ENCODE results near the gene SMTN.
A peak's percentile ranks its signal among the peaks of the same experiment; 100 is the strongest.
"Not testable (repeated sequence)": the region's sequence is repeated elsewhere in the genome, so short reads cannot be mapped to it uniquely, and the experiment has no call there.

The SMTN gene

DNA sequence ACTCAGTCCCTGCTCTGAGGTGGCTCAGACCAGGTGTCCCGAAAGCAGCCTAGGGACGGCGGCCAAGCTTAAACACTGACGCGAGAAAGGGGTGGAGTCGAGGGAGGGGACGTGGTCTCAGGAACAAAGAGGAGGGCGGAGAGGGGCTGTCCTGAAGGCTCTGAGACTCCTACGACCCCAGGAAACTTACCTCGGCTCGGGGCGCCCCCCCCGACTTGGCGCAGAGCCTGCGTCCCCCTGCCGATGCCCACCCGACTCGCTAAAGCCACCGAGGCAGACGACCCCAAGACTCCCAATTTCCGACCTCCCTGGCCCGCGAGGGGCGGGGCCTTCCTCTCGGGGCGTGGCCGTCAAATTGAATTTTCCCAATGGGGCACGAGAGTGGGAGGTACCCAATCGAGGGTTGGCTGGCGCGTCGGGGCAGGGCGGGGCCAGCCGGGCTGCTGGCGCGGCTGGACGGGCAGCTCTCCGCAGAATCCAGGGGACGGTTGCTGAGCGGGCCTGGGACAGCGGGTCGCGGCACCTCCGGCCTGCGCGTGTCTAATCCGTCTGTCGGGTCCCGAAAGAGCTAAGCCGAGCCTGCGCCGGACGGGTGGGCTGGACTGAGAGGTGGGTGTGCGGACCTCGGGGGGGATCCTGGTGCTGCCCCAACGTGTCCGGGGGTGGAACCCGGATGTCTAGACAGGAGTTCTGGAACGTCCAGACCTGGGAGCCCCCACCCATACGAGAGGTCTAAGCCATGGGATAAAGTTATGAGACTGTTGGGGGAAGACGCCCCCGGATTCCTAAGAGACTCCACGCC, at the start of gene SMTN:
SMTN (plus strand) TSS at position 471 of the 802 bp plus-strand sequence. CDS start 1,941 bp downstream, outside the sequence.
- DNase-seq: peak; percentile 72 to 93

DNA sequence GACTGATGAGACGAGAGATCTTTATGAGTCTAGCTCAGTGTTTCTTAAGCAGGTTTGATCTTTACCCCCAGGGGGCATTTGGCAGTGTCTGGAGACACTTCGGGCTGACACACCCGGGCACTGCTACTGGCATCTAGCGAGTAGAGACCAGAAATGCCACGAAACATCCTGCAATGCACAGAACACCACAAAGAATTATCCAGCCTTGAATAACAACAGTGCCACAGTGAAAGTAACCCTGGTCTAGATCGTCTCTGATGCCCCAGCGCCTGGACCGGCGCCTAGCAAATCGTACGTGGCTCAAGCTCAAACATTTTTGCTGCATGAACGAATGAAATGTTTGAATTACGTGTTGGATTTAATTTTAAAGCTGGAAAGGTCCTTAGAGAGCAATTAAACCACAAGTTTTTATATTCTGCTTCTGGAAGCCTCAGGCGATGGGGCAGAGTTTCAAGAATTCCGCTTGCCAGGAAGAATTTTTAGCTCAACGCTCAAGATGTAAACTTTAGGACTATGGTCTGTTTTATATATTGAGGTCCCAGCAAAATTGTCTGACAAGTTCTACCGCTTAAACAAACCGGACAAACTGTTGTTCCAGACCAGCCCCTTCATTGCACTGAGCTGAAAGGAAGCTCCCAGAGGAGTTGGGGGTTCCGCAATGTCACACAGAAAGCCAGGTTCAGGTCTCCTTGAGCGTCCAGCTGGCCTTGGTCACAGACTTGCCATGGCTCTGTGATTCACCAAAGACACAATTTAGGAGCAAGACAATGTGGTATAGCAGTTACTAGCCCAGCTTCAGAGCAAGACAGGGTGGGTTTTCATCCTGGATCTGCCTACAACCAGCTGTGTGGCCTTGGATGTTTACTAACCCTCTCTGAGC, 44.2 kb upstream of the SMTN start:
- no peak for DNase-seq

DNA sequence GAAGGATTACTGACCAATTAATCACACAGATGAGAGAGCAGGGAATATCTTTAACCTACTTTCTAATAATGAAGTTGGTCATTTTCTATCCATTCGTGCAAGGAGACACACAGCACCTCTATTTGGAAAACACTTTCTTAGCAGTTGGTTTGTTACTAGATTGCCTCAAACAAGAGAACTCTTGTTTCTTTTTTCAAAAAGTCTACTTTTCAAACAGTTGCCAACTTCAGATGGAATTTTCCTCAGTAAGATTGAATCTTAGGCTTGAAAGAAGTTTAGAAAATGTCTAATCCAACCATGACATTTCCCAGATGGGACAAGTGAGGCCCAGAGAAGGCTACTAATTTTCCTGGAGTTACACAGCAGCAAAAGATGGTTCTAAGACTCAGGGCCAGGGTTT, 42.4 kb upstream of the SMTN start:
- DNase-seq: no peak

DNA sequence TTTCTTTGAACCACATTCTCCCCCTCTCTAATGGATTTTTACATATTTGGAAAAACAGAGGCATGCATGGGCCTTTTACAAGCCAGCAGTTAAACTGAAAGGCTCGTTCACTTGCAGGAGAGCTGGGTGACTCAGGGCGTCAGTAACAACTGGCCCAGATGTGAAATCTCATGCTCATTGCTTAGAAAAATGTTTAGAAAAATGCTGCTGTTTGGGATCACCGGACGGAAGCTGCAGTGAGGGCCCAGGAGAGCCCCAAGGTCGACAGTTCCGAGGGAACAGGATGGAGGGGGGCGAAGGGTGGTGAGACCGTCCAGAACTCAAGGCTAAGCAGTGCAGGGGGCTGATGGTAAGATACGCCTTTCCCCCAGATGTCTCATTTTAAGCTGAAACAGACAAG, 41.7 kb upstream of the SMTN start:
- no peak for DNase-seq

DNA sequence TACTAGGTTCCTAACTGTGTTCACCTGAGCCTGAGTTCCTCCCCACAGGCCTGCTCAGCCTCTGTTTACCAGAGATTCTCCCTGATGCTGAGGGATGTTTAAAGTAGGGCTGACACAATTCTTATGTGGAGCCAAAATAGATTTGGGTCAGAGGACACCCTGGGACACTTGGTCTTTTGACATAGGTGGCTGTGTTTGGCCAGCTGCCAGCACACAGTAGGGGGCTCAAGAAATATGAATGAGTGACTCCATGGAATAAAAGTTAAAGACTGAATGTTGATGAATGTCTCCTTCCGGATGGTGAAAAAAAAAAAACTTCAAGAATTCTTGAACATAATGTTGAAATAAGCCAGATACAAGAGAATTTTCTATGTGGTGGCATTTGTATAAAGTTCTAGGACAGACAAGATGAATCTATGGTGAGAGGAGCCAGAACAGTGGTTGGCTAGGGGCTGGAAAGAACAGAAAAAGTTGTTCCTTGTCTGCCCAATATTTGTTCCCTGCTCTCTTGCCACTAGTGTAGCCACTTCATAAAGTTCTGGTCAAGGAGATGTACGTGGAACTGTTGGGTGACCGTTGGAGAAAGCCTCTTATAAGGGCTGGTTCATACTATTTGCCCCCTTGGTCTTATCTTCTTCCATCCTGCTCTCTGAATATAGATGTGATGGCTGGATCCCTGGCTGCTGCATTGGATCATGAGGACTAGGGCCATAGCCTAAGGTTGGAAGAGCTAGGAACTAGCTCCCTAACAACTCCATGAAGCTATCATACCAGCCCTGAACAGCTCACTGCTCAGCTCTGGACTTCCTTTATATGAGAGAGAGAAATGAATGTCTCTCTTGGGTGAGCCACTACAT, 40.3 kb upstream of the SMTN start:
- DNase-seq: no peak

GRCh38 chr22:31044262-31044861, 36.8 kb upstream of the SMTN start:
- no peak for DNase-seq

DNA sequence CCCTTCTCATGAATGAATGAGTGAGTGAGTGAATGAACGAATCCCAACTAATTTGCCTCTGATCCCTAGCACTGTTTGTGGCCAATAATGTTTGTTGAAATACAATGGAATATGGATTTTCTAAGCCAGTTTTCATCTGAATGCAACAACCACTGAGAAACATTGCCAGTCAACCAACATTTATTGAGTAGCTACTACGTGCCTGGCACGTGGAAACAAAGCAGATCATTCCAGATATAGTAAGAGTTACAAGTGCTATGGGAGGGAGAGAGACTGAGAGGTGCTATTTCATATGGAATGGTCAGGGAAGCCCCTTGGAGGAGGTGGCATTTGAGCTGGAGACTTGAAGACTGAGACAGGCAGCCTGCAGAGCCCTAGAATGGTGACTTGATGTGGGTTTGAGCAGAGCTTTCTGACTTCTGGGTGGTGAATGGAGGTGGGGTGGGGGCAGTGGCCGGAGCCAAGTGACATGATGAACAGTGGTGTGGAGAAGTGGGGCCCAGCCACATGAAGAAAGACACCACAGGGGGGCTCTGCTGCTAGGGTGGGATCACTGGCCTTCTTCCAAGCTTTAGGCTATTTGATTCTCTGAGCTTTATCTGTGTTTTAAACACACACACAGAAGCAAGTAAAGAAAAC, 35.1 kb upstream of the SMTN start:
- no peak for DNase-seq

DNA sequence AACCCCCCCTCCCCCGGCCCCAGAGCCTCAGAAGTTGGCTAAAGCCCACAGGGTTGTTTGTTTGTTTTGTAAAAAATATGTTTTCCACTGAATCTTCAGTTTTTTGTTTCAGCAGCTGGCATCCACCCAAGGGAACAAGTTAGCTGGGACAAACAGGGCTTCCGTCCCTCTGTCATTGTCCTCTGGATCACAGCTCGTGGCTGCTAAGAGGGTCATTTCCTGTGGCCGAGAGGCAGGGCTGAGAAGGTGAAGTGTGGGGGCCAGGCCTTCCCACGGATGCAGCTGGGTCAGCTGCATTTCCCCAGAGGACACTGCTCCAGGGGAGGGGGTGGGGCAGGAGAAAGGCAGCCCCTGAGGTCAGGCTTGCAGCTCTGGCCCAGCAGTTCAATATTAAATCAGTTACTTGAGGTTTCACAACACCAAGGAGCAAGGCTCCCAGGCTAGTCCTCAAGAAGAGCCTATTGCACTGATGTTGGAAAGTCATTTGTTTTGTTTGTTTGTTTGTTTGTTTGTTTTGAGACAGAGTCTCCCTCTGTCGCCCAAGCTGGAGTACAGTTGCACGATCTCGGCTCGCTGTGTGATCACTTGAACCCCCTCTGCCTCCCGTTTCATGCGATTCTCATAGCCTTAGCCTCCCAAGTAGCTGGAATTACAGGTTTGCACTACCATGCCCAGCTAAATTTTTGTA, 34.4 kb upstream of the SMTN start:
- DNase-seq: no peak

DNA sequence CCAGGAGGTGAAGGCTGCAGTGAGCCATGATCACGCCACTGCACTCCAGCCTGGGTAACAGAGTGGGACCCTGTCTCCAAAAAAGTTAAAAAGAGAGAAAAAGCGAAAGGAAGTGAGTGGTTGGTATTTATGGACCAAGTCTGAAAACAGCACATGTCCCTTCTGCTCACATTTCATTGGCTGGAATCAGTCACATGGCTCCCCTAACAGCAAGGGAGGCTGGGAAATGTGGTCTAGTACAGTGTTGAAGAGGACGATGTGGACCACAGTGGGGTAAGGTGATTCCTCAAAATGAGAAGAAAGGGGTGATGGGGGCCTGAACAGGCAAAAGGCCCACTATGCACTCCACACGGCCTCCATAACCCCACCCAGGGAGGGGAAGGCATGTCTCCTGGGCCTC, 32.5 kb upstream of the SMTN start:
- no peak for DNase-seq

GRCh38 chr22:31049815-31050420, 31.2 kb upstream of the SMTN start:
- DNase-seq: no peak

- DNase-seq: no peak
Measured at GRCh38 chr22:31055117-31055634, 25.9 kb upstream of the SMTN start.

GRCh38 chr22:31055635-31056159, 25.4 kb upstream of the SMTN start:
- DNase-seq: no peak

DNA sequence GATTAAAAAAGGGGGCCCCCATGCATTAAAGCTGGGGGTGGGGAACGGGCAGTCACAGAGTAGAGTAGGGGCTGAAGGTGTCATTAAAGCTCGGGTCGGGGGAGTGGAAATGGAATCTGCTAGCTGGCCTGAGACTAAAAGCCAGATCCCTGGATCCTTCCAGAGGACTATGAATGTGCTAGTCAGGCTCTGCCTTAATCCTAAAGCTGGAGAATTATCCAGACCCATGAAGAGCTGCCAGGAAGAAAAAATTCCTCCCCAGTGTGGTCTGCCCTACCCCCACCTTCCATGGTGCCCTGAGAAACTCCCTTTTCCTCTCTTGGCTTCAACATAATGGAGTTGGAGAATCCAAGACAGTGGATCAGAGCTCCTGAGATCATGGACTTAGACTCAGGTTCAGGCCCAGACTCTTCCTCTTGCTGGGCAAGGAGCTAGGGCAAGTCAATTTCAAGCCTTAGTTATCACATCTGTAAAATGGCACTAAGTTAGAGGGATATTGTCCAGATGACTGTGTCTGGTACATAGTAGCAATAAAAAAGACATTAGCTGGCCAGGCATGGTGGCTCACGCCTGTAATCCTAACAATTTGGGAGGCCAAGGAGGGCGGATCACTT, 24.0 kb upstream of the SMTN start:
- DNase-seq: no peak

GRCh38 chr22:31059663-31060062, 21.5 kb upstream of the SMTN start:
- DNase-seq: not testable (repeated sequence)

- DNase-seq: peak in 1 of 2 donors; percentile 58
Measured at GRCh38 chr22:31062566-31063230, 18.4 kb upstream of the SMTN start.

DNA sequence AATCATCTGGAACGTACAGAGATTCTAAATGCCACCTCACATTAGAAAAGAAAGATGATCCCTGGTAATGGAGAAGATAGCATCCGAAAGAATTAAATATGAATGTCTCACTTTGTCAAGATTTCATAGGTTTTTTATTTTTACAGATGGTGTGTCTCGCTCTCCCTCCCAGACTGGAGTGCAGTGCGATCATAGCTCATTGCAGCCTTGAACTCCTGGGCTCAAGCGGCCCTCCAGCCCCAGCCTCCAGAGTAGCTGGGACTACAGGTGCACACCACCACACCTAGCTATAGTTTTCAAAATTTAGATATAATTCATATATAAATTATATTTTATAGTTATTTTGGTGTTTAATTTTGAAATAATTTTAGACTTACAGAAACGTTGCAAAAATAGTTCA, 16.7 kb upstream of the SMTN start:
- no peak for DNase-seq

DNA sequence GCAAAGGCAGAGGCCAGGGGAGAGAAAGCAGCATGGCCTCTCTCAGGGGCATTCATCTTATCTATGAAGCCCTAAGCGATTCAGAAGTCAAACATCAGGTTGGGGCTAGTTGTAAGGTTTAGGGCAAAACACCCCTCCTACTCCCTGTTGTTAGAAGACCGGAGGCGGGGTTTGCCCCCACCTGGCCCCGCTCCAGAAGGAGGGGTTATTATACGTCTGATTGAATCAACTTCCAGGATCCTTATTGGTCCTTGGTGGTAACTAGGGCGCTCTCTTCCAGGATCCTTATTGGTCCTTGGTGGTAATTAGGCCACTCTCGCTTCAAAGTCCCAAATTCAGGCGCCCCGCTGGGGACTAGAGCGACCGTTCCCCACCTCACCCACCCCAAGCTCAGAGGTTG, 12.1 kb upstream of the SMTN start:
- DNase-seq: no peak

GRCh38 chr22:31069691-31070314, 11.3 kb upstream of the SMTN start:
- not testable (repeated sequence) for DNase-seq

GRCh38 chr22:31073125-31073524, 8.0 kb upstream of the SMTN start:
- not testable (repeated sequence) for DNase-seq

Data from inflammatory macrophage treated with lipopolysaccharide for 1 hour (primary cell).